Calu3 (cell line): ENCODE measurements around the gene CPNE6. TPM values are rescaled to one million over a fixed set of nuclear protein-coding genes. Genes with fewer than 3 reads are reported as not detected.
A peak's percentile ranks its signal among the peaks of the same experiment; 100 is the strongest.

Experiments
- BruUV-seq: library from RNA; stranded (reverse); fragments of 400-500 nt; replicated peaks from 2 replicates; lab custom pipeline; 2021; lab: Mats Ljungman, UMichigan
- CTCF ChIA-PET: fragments of 300-600 bp; sonication (Branson Sonifier 250); formaldehyde crosslinking; loops from one replicate; lab custom pipeline; 2022; ENCODE audit warnings: antibody characterized with exemption; lab: Charles Lee
- DNase-seq: peaks from one replicate; pipeline ENCODE4 v3.0.0; 2022
- H3K27ac Mint-ChIP-seq: one replicate; pipeline ENCODE4 v1.8.0; 2022; ENCODE audit warnings: mixed read lengths; ENCODE audit not compliant: unreplicated experiment
- H3K27me3 Mint-ChIP-seq: one replicate; pipeline ENCODE4 v1.8.0; 2022; ENCODE audit warnings: mixed read lengths; ENCODE audit not compliant: unreplicated experiment
- H3K36me3 Mint-ChIP-seq: one replicate; pipeline ENCODE4 v1.8.0; 2022; ENCODE audit warnings: mild to moderate bottlenecking, moderate library complexity, mixed read lengths; ENCODE audit not compliant: insufficient read depth, unreplicated experiment
- H3K4me1 Mint-ChIP-seq: one replicate; pipeline ENCODE4 v1.8.0; 2022; ENCODE audit warnings: mild to moderate bottlenecking, low read depth, mixed read lengths; ENCODE audit not compliant: unreplicated experiment
- H3K4me3 Mint-ChIP-seq: one replicate; pipeline ENCODE4 v1.8.0; 2022; ENCODE audit warnings: mild to moderate bottlenecking, low read depth, moderate library complexity, mixed read lengths; ENCODE audit not compliant: unreplicated experiment
- H3K9me3 Mint-ChIP-seq: one replicate; pipeline ENCODE4 v1.8.0; 2022; ENCODE audit warnings: low read depth, mixed read lengths; ENCODE audit not compliant: unreplicated experiment
- CTCF ChIP-seq: fragments of 200-600 bp; IDR thresholded peaks from one replicate; pipeline ENCODE4 v1.8.0; 2022; ENCODE audit warnings: antibody characterized with exemption; ENCODE audit not compliant: unreplicated experiment
- intact Hi-C: fragments of 100-400 bp; cut with micrococcal nuclease; formaldehyde crosslinking; loops from one replicate; pipeline ENCODE4 v1.10.0; 2022; ENCODE audit not compliant: unreplicated experiment
- total RNA-seq: library from RNA; stranded (reverse); gene quantifications from 2 replicates; pipeline ENCODE4 v1.2.3, GENCODE V29; 2022

Gene CPNE6
- total RNA-seq, 1 experiment from 2014 or later: not detected

- BruUV-seq: no TSS peak
- CTCF ChIA-PET: interaction anchor here (1.7 to 5.7 kb wide), 4 partner anchors 11 to 35 kb away, joined by 4 to 68 read pairs (median 26); partner anchors contain the start of genes DCAF11 and NRL
- intact Hi-C loops: no loop called here
These were observed 20.7 kb downstream of the CPNE6 start for GRCh38 chr14:24092110-24092504.

GRCh38 chr14:24092505-24093206, 21.3 kb downstream of the CPNE6 start:
- DNase-seq: no peak
- Mint-ChIP-seq H3K27me3 (no peaks in the 10 kb centered on the region), H3K4me1 (peaks cover 27% of the 10 kb centered on the region), H3K4me3 (peak overlapping the region; percentile 92), H3K9me3 (no peaks in the 10 kb centered on the region), H3K27ac (peak overlapping the region; percentile 94), H3K36me3 (peaks cover 35% of the 10 kb centered on the region)
- no peak for TF ChIP-seq CTCF
- no TSS peak for BruUV-seq
- CTCF ChIA-PET: interaction anchor here (0.9 to 5.7 kb wide), 7 partner anchors 12 to 49 kb away, joined by 3 to 68 read pairs (median 5); partner anchors contain the start of genes DCAF11, EMC9, NRL and PSME1
- intact Hi-C loops: no loop called here

More at GRCh38 chr14:24092110-24092504, 20.7 kb downstream of the CPNE6 start:
- no peak for DNase-seq
- TF ChIP-seq CTCF: no peak
- peaks cover 31% of the 10 kb centered on the region for H3K36me3 Mint-ChIP-seq
- no peaks in the 10 kb centered on the region for H3K9me3 Mint-ChIP-seq
- H3K4me3 Mint-ChIP-seq: no peak overlapping the region
- H3K4me1 Mint-ChIP-seq: peaks cover 27% of the 10 kb centered on the region
- H3K27me3 Mint-ChIP-seq: peaks cover 5% of the 10 kb centered on the region
- peak overlapping the region; percentile 94 for H3K27ac Mint-ChIP-seq

DNA sequence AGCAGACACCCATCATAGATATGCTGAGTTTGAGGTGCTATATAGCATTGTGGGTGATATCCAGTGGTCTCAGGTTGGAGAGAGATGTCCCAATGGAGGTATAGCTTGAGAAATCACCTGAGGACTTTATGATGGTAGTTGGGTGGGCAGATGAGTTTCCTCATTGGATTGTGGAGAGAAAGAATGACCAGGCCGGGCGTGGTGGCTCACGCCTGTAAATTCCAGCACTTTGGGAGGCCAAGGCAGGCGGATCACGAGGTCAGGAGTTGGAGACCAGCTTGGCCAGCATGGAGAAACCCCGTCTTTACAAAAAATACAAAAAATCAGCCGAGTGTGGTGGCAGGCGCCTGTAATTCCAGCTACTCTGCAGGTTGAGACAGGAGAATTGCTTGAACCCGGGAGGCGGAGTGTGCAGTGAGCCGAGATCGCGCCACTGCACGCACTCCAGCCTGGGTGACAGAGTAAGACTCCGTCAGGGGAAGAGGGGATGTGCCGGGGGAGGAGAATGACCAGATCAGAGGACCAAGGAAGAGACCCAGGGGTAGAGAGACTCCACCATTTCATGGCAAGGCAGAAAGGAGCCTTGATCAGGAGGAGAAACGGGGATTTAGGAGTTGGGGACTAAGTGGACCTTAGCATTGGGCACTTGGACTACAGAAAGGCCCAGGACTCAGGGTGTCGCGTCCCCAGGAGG, 22.0 kb downstream of the CPNE6 start:
- no peak for TF ChIP-seq CTCF
- BruUV-seq: TSS peak; percentile 69
- no peaks in the 10 kb centered on the region for H3K27me3 Mint-ChIP-seq
- CTCF ChIA-PET: interaction anchor here (0.7 to 5.7 kb wide), 13 partner anchors 10 to 127 kb away, joined by 3 to 68 read pairs (median 5); partner anchors contain the start of genes DCAF11, EMC9, IRF9 and NRL
- peak overlapping the region; percentile 92 for H3K4me3 Mint-ChIP-seq
- peaks cover 40% of the 10 kb centered on the region for H3K36me3 Mint-ChIP-seq
- no peak for DNase-seq
- no peaks in the 10 kb centered on the region for H3K9me3 Mint-ChIP-seq
- peaks cover 27% of the 10 kb centered on the region for H3K4me1 Mint-ChIP-seq
- peak overlapping the region; percentile 94 for H3K27ac Mint-ChIP-seq
- intact Hi-C loops: no loop called here

GRCh38 chr14:24093901-24094840, 22.8 kb downstream of the CPNE6 start, which contains the start of gene PCK2:
Gene PCK2 (plus strand): TSS chr14:24094311. CDS start chr14:24094406, 95 bp downstream.
- CTCF ChIA-PET: interaction anchor here (0.6 to 5.7 kb wide), 13 partner anchors 9 to 126 kb away, joined by 3 to 68 read pairs (median 6); partner anchors contain the start of genes DCAF11, IRF9, NRL and PSME1
- H3K4me1 Mint-ChIP-seq: peaks cover 27% of the 10 kb centered on the region
- intact Hi-C loops: no loop called here
- H3K27me3 Mint-ChIP-seq: no peaks in the 10 kb centered on the region
- peak within 1 kb of the TSS; percentile 92 for H3K4me3 Mint-ChIP-seq
- peaks cover 40% of the 10 kb centered on the region for H3K36me3 Mint-ChIP-seq
- H3K9me3 Mint-ChIP-seq: no peaks in the 10 kb centered on the region
- TSS peak; percentile 61 for BruUV-seq
- no peak for TF ChIP-seq CTCF
- peak within 1 kb of the TSS; percentile 94 for H3K27ac Mint-ChIP-seq
- peak; percentile 96 for DNase-seq
